HCT116 (cell line): Measurements from ENCODE around the gene LSM14A.

Experiments
- CTCF ChIP-seq, 3 experiments: fragments of 200-600 bp in 1 of 3; sonication (generic) in 1 of 3; IDR thresholded peaks in 2 of 3; conservative IDR thresholded peaks in 1 of 3; 2 replicates each; pipeline ENCODE4 v1.5.1; 2012 to 2017; ENCODE audit warnings: low read depth in 2 of 3, low read length in 2 of 3, antibody characterized with exemption in 1 of 3, borderline replicate concordance in 1 of 3, control low read depth in 1 of 3, mild to moderate bottlenecking in 1 of 3, mixed read lengths in 1 of 3, mixed run types in 1 of 3, moderate library complexity in 1 of 3; ENCODE audit not compliant: insufficient read depth in 1 of 3
- EGR1 ChIP-seq: IDR thresholded peaks from 2 replicates; pipeline ENCODE4 v1.6.1; 2012; ENCODE audit warnings: low read depth
- EZH2 ChIP-seq: fragments of 200-600 bp; sonication (generic); IDR thresholded peaks from 2 replicates; pipeline ENCODE4 v1.6.1; 2017; ENCODE audit warnings: antibody characterized with exemption, mixed run types

- no peak for TF ChIP-seq EGR1
- TF ChIP-seq EZH2: no peak
- TF ChIP-seq CTCF (IDR thresholded peaks at IDR 0.05 in 2 of 3, conservative IDR thresholded peaks at IDR 0.05 in 1 of 3; ENCODE audit: borderline replicate concordance in 1 of 3, insufficient read depth in 1 of 3, low read depth in 2 of 3, low read length in 2 of 3): no peak
Observed at GRCh38 chr19:34225659-34226015, 53.3 kb downstream of the LSM14A start.
